GM12891 (cell line): Measurements from ENCODE around the gene EGFL7.

ENCODE experiments used
- POLR2A ChIP-seq: IDR thresholded peaks from 2 replicates; pipeline ENCODE4 v1.6.1; 2011; ENCODE audit warnings: low read depth, low read length, control low read depth
- POLR2AphosphoS5 ChIP-seq: IDR thresholded peaks from 2 replicates; pipeline ENCODE4 v1.6.1; 2011; ENCODE audit warnings: low read depth, low read length, control low read depth

- TF ChIP-seq POLR2A: no peak
- no peak for TF ChIP-seq POLR2AphosphoS5
Measured at GRCh38 chr9:136665704-136666371, 3.1 kb downstream of the EGFL7 start.
